Liver (tissue), 9 donors: ENCODE measurements around the gene CDC45. TPM values are rescaled to one million over a fixed set of nuclear protein-coding genes. Genes with fewer than 3 reads are reported as not detected.

ENCODE experiments used
- DNase-seq: peaks from one replicate; pipeline ENCODE4 v3.0.0-alpha.2; 2017; ENCODE audit warnings: low spot score
- H3K27ac ChIP-seq, 2 donors: one replicate each; pipeline ENCODE4 v1.7.0; 2013; ENCODE audit warnings: inconsistent platforms in 2 of 2, low read length in 2 of 2, control low read depth in 1 of 2, low read depth in 1 of 2, mild to moderate bottlenecking in 1 of 2
- H3K27me3 ChIP-seq, 4 donors: one replicate each; pipeline versions ENCODE4 v1.6.1 to v1.7.0; 2013; ENCODE audit warnings: low read length in 3 of 4, inconsistent platforms in 1 of 4, mild to moderate bottlenecking in 1 of 4, moderate library complexity in 1 of 4; ENCODE audit not compliant: control insufficient read depth in 4 of 4, insufficient read depth in 4 of 4
- H3K36me3 ChIP-seq, 4 donors: one replicate each; pipeline versions ENCODE4 v1.6.1 to v1.7.0; 2013; ENCODE audit warnings: low read length in 3 of 4, mild to moderate bottlenecking in 3 of 4, low read depth in 1 of 4, moderate library complexity in 1 of 4; ENCODE audit not compliant: control insufficient read depth in 4 of 4, insufficient read depth in 3 of 4
- H3K4me1 ChIP-seq, 4 donors: one replicate each; pipeline versions ENCODE4 v1.6.1 to v1.7.0; 2013; ENCODE audit warnings: low read length in 3 of 4, mild to moderate bottlenecking in 3 of 4, moderate library complexity in 1 of 4; ENCODE audit not compliant: control insufficient read depth in 4 of 4, insufficient read depth in 4 of 4
- H3K4me3 ChIP-seq, 3 donors: one replicate each; pipeline versions ENCODE4 v1.6.1 to v1.7.0; 2013; ENCODE audit warnings: low read length in 3 of 3, control low read depth in 1 of 3, low read depth in 1 of 3, mild to moderate bottlenecking in 1 of 3
- H3K9ac ChIP-seq, 2 donors: one replicate each; pipeline ENCODE4 v1.7.0; 2013; ENCODE audit warnings: low read length in 2 of 2, mild to moderate bottlenecking in 2 of 2, moderate library complexity in 2 of 2, control low read depth in 1 of 2, low read depth in 1 of 2
- H3K9me3 ChIP-seq, 4 donors: one replicate each; pipeline versions ENCODE4 v1.6.1 to v1.7.0; 2013; ENCODE audit warnings: low read length in 3 of 4; ENCODE audit not compliant: control insufficient read depth in 4 of 4
- ATF3 ChIP-seq: IDR thresholded peaks from 2 replicates; pipeline ENCODE4 v1.6.1; 2016; ENCODE audit warnings: antibody characterized with exemption
- FOXA1 ChIP-seq: IDR thresholded peaks from 2 replicates; pipeline ENCODE4 v1.6.1; 2016; ENCODE audit warnings: antibody characterized with exemption
- GABPA ChIP-seq, 2 donors: IDR thresholded peaks in 1 of 2; conservative IDR thresholded peaks in 1 of 2; 2 replicates each; pipeline ENCODE4 v1.6.1; 2016; ENCODE audit warnings: antibody characterized with exemption in 2 of 2, mild to moderate bottlenecking in 1 of 2, moderate library complexity in 1 of 2
- HNF4A ChIP-seq, 2 donors: conservative IDR thresholded peaks; 2 replicates each; pipeline ENCODE4 v1.6.1; 2016; ENCODE audit warnings: antibody characterized with exemption in 2 of 2, mild to moderate bottlenecking in 2 of 2
- HNF4G ChIP-seq: IDR thresholded peaks from 2 replicates; pipeline ENCODE4 v1.6.1; 2016; ENCODE audit warnings: antibody characterized with exemption
- RAD21 ChIP-seq, 2 donors: IDR thresholded peaks; 2 replicates each; pipeline ENCODE4 v1.6.1; 2016; ENCODE audit warnings: antibody characterized with exemption in 2 of 2, mild to moderate bottlenecking in 2 of 2
- SP1 ChIP-seq: IDR thresholded peaks from 2 replicates; pipeline ENCODE4 v1.6.1; 2018; ENCODE audit warnings: antibody characterized with exemption, mild to moderate bottlenecking
- TAF1 ChIP-seq: conservative IDR thresholded peaks from 2 replicates; pipeline ENCODE4 v1.6.1; 2016; ENCODE audit warnings: antibody characterized with exemption, mild to moderate bottlenecking
- YY1 ChIP-seq: IDR thresholded peaks from 2 replicates; pipeline ENCODE4 v1.6.1; 2016; ENCODE audit warnings: antibody characterized with exemption, mild to moderate bottlenecking
- ZBTB33 ChIP-seq: IDR thresholded peaks from 2 replicates; pipeline ENCODE4 v1.6.1; 2016; ENCODE audit warnings: antibody characterized with exemption
- WGBS: extraction: QIAGEN DNeasy Blood & Tissue Kit; methylation state at CpG from one replicate; pipeline ENCODE4 v1.1.7; 2013; 5-methylcytosine and 5-hydroxymethylcytosine counted together
- polyA plus RNA-seq, 2 donors: library from polyadenylated mRNA; stranded (reverse) in 1 of 2; unstranded in 1 of 2; fragments of 200-250 nt in 1 of 2; fragments of >200 nt in 1 of 2; fragmentation: Nextera tagmentation in 1 of 2; extraction: Ambion mirVana in 1 of 2; gene quantifications; one replicate each; pipeline versions ENCODE4 v1.2.1 to v1.2.3, GENCODE V29; 2013 to 2015
- total RNA-seq, 2 donors: library from RNA; depleted of rRNA; stranded (reverse); fragments of >200 nt; gene quantifications; one replicate each; pipeline ENCODE4 v1.2.3, GENCODE V29; 2014
- TF ChIP-seq, protein P1 (sequence below): IDR thresholded peaks from 2 replicates; pipeline ENCODE4 v1.6.1; 2016; ENCODE audit warnings: antibody characterized with exemption
- TF ChIP-seq, protein P2 (sequence below): IDR thresholded peaks from 2 replicates; pipeline ENCODE4 v1.6.1; 2016; ENCODE audit warnings: antibody characterized with exemption, mild to moderate bottlenecking
- donor health status: healthy.
- donor health status: healthy.
- donor health status: healthy.
- donor health status: healthy.
- donor health status: healthy.

The CDC45 gene
- total and polyA plus RNA-seq, 4 donors = 0.33 to 15.5 (median 0.94) TPM

DNA sequence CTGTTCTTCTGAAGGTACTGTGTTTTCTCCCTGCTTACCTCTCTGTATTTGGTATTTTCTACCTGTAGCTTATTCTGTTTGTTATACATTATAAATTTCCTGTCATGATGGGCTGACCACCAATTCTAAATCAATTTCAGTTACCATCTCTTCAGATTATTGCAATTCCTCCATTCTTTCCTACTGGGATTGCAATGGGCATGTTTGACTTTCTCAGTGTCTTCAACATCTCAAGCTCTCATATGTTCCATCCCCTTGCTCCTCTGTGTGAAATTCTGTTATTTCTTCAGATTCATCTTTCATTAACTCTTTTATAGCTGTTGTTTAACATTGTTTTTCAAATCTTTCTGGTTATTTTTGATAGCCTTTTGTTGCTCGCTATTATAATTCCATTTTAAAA lies 16.7 kb upstream of the CDC45 start (continued):
- TF ChIP-seq ZBTB33 (no peak), HNF4G (no peak), TAF1 (no peak), YY1 (no peak)
- TF ChIP-seq, protein P1, sequence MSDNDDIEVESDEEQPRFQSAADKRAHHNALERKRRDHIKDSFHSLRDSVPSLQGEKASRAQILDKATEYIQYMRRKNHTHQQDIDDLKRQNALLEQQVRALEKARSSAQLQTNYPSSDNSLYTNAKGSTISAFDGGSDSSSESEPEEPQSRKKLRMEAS = no peak

GRCh38 chr22:19463491-19464469 lies 15.9 kb upstream of the CDC45 start:
- no peak for TF ChIP-seq YY1
- no peak overlapping the region for H3K9ac ChIP-seq
- no peaks in the 10 kb centered on the region for H3K27me3 ChIP-seq
- H3K36me3 ChIP-seq = peaks cover 25 to 63% (median 55%) of the 10 kb centered on the region in 4 donors
- WGBS = 81% methylated on average over 7 of the region's 7 CpGs
- H3K4me3 ChIP-seq = no peak overlapping the region
- DNase-seq = no peak
- no peaks in the 10 kb centered on the region for H3K4me1 ChIP-seq
- no peak overlapping the region for H3K27ac ChIP-seq
- H3K9me3 ChIP-seq = no peaks in the 10 kb centered on the region

DNA sequence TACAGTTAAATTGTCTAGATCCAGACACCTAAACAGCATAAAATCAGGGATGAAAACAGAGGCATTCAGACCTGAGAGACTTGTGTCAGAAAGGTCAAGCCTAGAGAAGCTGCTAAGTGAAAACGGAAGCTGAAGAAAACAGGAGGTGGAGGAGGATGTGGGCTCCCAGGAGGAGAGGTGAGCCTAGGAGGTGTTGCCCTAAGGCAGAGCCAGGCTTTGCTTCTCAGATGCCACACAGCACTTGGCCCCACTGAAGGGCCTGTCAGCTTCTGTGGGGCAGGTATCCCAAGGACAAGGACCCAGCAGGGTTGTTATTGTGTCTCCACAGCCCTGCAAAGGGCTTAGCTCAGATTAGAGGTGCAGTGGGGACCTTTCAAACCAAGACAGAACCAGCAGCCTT lies 15.2 kb upstream of the CDC45 start:
- H3K4me3 ChIP-seq = no peak overlapping the region
- no peak overlapping the region for H3K27ac ChIP-seq
- DNase-seq = no peak
- no peaks in the 10 kb centered on the region for H3K27me3 ChIP-seq
- H3K4me1 ChIP-seq = no peaks in the 10 kb centered on the region
- H3K36me3 ChIP-seq = peaks cover 30 to 69% (median 59%) of the 10 kb centered on the region in 4 donors
- TF ChIP-seq, protein P2, sequence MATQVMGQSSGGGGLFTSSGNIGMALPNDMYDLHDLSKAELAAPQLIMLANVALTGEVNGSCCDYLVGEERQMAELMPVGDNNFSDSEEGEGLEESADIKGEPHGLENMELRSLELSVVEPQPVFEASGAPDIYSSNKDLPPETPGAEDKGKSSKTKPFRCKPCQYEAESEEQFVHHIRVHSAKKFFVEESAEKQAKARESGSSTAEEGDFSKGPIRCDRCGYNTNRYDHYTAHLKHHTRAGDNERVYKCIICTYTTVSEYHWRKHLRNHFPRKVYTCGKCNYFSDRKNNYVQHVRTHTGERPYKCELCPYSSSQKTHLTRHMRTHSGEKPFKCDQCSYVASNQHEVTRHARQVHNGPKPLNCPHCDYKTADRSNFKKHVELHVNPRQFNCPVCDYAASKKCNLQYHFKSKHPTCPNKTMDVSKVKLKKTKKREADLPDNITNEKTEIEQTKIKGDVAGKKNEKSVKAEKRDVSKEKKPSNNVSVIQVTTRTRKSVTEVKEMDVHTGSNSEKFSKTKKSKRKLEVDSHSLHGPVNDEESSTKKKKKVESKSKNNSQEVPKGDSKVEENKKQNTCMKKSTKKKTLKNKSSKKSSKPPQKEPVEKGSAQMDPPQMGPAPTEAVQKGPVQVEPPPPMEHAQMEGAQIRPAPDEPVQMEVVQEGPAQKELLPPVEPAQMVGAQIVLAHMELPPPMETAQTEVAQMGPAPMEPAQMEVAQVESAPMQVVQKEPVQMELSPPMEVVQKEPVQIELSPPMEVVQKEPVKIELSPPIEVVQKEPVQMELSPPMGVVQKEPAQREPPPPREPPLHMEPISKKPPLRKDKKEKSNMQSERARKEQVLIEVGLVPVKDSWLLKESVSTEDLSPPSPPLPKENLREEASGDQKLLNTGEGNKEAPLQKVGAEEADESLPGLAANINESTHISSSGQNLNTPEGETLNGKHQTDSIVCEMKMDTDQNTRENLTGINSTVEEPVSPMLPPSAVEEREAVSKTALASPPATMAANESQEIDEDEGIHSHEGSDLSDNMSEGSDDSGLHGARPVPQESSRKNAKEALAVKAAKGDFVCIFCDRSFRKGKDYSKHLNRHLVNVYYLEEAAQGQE = no peak
- TF ChIP-seq HNF4A (conservative IDR thresholded peaks at IDR 0.05) (no peak), TAF1 (no peak), GABPA (IDR thresholded peaks at IDR 0.05 in 1 of 2, conservative IDR thresholded peaks at IDR 0.05 in 1 of 2) (no peak), ATF3 (no peak), ZBTB33 (no peak), RAD21 (IDR thresholded peaks at IDR 0.05) (no peak), HNF4G (no peak), FOXA1 (no peak), SP1 (no peak), YY1 (no peak)
- TF ChIP-seq, protein P1 = no peak
- H3K9ac ChIP-seq = no peak overlapping the region
- 80% methylated on average over 1 of the region's 1 CpG for WGBS
- H3K9me3 ChIP-seq = no peaks in the 10 kb centered on the region
